Body of pancreas (tissue), 4 donors: ENCODE results near the gene OTUB2.

Source experiments
- CTCF ChIP-seq, 7 experiments: fragments of 450-650 bp in 4 of 7; fragments of 200-600 bp in 3 of 7; sonication (generic) in 3 of 7; IDR thresholded peaks; one replicate each; pipeline ENCODE4 v1.5.1; 2016 to 2019; ENCODE audit warnings: antibody characterized with exemption in 7 of 7
- POLR2A ChIP-seq, 3 donors: fragments of 450-650 bp; IDR thresholded peaks; one replicate each; pipeline ENCODE4 v1.6.1; 2016; ENCODE audit warnings: antibody characterized with exemption in 3 of 3, mild to moderate bottlenecking in 2 of 3

GRCh38 chr14:93994919-93995682 is 31.0 kb upstream of the OTUB2 start:
- TF ChIP-seq CTCF (IDR thresholded peaks at IDR 0.05) (no peak), POLR2A (IDR thresholded peaks at IDR 0.05) (no peak)
